ENCODE results near the gene MB21D2.
"Not testable (repeated sequence)": the region's sequence is repeated elsewhere in the genome, so short reads cannot be mapped to it uniquely, and the experiment has no call there.

MB21D2 gene

DNA sequence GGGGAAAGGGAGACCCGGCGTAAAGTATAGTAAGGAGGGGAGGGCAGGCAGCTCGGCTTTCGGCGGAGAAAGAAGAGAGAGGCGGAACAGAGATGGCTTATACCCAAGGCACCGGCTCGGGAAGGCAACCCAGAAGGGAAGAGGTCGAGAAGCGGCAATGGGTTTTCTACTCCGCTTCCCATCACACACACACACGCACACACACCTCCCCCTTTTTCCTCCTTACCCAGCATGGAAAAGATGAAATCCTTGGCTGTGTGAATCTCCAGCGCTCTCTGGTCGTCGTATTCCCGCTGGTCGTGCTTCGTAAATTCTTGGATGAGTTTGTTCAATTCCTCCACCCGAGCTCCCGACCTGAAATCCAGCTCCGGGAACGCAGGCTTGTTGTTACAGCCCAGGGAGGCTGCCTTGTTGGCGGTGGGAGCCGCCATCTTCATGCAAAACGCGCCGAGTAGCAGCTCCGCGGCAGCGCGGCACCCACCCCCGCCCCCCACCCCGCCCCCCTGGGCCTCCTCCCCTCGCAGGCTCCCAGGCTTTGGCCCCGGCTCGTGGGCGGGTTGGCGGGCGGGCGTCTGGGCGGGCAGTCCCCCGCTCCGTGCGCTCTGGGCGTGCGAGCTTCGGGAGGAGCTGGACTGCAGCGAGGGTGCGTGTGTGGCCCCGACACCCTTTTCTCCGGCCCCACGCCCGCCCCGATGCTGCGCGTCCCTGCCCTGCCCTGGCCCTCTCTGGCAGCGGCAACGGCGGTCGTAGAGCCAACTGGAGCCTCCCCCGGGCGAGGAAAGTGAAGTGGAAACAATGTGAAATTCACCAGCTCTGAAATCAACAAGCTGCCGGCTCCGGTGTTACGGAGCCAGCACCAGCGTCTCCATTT, at the start of gene MB21D2:
MB21D2 (minus strand) TSS at position 453 of the 871 bp plus-strand sequence; CDS start at position 437, 16 bp downstream.
- in situ Hi-C loops (cut with HindIII; ENCODE audit: low sequenced_read_pairs) = loop anchor here (5.0 kb wide), 1 partner anchor 105 kb away; no protein-coding TSS in a partner anchor

DNA sequence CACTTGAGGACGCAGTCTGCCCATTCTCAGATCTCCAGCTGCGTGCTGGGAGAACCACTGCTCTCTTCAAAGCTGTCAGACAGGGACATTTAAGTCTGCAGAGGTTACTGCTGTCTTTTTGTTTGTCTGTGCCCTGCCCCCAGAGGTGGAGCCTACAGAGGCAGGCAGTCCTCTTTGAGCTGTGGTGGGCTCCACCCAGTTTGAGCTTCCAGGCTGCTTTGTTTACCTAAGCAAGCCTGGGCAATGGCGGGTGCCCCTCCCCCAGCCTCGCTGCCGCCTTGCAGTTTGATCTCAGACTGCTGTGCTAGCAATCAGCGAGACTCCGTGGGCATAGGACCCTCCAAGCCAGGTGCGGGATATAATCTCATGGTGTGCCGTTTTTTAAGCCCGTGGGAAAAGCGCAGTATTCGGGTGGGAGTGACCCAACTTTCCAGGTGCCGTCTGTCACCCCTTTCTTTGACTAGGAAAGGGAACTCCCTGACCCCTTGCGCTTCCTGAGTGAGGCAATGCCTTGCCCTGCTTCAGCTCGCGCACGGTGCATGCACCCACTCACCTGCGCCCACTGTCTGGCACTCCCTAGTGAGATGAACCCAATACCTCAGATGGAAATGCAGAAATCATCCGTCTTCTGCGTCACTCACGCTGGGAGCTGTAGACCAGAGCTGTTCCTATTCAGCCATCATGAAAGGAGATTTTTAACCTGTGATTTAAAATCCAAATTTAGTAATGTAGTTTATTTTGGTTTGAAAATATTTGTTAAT, 47.5 kb upstream of the MB21D2 start:
- in situ Hi-C loops (cut with HindIII; ENCODE audit: low sequenced_read_pairs) = not testable (repeated sequence)

DNA sequence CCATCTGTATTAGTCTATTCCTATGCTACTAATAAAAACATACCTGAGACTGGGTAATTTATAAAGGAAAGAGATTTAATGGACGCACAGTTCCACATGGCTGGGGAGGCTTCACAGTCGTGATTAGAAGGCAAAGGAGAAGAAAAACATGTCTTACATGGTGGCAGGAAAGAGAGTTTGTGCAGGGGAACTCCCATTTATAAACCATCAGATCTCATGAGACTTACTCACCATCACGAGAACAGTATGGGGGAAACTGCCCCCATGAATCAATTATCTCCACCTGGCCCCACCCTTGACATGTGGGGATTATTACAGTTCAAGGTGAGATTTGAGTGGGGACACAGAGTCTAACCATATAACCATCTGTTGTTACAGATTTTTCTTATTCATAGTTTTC, 42.1 kb upstream of the MB21D2 start:
- in situ Hi-C loops (cut with HindIII; ENCODE audit: low sequenced_read_pairs) = loop anchor here (10.0 kb wide), 1 partner anchor 65 kb away; no protein-coding TSS in a partner anchor

DNA sequence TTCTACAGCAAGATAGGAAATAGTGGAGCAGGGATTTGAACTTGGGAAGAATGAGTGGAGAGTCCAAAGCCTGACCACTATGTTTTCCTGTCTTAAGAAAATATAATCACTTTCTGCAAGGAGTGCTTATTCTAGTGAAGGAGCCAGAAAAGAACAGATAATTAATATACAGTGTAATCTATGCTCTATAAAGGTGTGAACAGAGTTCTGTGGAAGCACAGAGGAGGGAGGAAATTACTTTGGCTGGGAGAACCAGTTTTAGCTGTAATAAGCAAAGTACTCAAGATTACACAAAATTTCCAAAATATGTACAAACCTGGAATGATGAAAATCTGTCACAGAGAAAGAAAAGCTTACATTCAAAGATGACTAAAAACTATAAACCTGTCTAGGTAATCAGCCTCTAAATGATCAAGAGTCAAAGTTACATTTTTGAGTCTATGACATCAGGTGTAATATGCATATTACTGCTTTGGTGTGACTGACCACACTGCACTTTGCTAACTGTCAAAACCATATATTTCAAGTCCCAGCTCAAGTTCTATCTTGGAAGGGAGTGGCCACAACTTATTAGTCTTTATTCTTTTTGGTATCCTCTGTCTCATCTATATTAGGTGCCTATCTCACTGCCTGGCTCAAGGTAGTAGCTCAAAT, 40.7 kb upstream of the MB21D2 start:
- in situ Hi-C loops (cut with HindIII; ENCODE audit: low sequenced_read_pairs) = loop anchor here (10.0 kb wide), 1 partner anchor 66 kb away; no protein-coding TSS in a partner anchor

GRCh38 chr3:192957441-192958021, 39.9 kb upstream of the MB21D2 start:
- in situ Hi-C loops (cut with HindIII; ENCODE audit: low sequenced_read_pairs) = loop anchor here (10.0 kb wide), 1 partner anchor 67 kb away; no protein-coding TSS in a partner anchor

- in situ Hi-C loops (cut with HindIII; ENCODE audit: low sequenced_read_pairs) = loop anchor here (10.0 kb wide), 1 partner anchor 71 kb away; no protein-coding TSS in a partner anchor
These were observed 36.3 kb upstream of the MB21D2 start for GRCh38 chr3:192953926-192954325.

GRCh38 chr3:192947421-192947820, 29.8 kb upstream of the MB21D2 start:
- in situ Hi-C loops (cut with HindIII; ENCODE audit: low sequenced_read_pairs) = no loop called here

GRCh38 chr3:192943393-192943792, 25.7 kb upstream of the MB21D2 start:
- in situ Hi-C loops (cut with HindIII; ENCODE audit: low sequenced_read_pairs) = no loop called here

- in situ Hi-C loops (cut with HindIII; ENCODE audit: low sequenced_read_pairs) = no loop called here
These were observed 25.0 kb upstream of the MB21D2 start for GRCh38 chr3:192942625-192943024.

DNA sequence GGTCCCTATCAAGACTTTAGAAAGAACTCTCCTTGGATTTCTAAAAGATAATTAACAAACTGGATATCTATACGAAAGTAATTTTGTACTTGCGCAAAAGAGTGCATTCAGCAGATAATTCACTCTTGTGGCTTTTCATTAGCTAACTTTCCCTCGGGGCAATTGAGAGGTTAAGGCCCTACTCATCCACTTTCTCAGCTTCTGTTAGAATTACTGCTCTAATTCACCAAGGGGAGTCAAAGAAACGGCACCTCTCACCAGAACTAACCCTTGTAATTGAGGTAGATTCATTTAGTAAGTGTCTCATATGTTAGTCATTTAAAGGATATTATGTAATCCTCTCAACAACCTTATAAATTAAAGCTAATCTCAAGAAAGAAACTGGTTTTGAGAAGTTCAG, 22.5 kb upstream of the MB21D2 start:
- in situ Hi-C loops (cut with HindIII; ENCODE audit: low sequenced_read_pairs) = no loop called here

GRCh38 chr3:192935441-192935840, 17.8 kb upstream of the MB21D2 start:
- in situ Hi-C loops (cut with HindIII; ENCODE audit: low sequenced_read_pairs) = no loop called here

- in situ Hi-C loops (cut with HindIII; ENCODE audit: low sequenced_read_pairs) = no loop called here
These were observed 16.3 kb upstream of the MB21D2 start for GRCh38 chr3:192933779-192934460.

- in situ Hi-C loops (cut with HindIII; ENCODE audit: low sequenced_read_pairs) = no loop called here
These were observed 15.6 kb upstream of the MB21D2 start for GRCh38 chr3:192933259-192933658.

DNA sequence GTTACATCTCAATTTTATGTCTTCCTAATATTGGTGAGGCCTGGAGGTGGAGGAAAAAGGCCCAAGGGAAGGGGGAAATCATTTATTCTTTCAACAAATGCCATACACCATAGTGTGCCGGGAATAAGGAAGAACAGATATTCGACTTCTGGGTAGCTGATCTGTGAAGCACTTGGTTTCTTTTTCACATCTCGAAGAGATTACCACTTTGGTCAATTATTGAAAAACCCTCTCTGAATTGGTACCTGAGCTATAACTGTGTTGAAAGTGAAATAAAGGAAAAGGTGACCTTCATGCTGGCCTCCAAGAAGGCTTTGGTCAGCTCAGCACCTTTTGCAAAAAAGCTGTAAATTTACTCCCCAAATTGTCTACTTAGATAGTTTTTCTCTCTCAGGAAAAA, 14.2 kb upstream of the MB21D2 start:
- in situ Hi-C loops (cut with HindIII; ENCODE audit: low sequenced_read_pairs) = no loop called here

DNA sequence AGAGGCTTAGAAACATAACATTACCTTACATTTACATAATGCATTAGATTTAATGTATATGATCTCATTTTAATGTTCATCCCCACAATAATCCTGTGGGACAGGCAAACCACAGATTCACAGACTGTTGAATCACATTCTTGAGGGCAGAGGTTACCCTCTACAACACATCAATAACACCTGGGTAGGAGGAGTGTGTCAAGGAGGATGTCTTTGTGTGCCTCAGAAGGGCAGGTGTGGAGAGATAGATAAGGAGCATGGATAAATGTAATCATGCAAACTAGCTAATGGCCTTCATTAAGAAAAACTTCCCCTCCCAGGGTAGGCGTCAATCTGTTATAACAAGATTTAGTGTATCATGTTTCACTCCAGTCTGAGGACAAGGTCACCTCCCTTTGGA, 12.9 kb upstream of the MB21D2 start:
- in situ Hi-C loops (cut with HindIII; ENCODE audit: low sequenced_read_pairs) = no loop called here

DNA sequence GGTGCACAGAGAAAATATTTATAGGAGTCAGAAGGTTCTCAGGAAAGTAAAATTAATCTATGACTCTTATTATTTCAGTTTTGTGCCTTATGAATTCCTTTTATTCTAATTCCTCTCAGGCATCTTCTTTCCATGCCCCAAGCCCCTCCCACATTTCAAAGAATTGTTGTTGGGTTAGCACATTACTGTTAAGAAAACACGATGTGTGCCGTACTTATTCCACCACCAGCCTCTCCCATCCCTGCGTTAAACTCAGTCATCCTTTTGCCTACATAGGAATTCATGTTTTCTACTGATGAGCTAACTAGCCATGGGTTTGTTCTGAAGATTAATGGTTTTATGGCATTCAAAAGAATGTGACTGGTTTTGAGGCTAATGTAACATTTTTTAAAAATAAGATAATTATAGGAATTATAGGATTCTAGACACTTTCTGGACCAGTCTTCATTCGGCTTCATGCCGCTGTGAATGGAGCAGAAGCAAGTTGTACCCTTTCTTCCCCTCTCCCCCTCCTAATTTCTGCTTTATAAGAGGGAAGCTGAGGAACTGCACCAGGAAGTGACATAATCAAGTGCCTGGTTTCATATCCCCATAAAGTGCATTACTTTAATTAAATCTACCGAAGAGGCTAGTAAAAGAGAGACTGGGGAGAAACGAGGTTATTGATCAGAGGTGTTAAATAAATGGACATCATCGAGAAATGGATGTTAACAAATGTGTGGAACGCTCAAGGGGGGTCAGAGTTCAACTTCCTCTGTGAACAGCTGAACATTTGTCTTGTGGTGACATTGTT, 12.3 kb upstream of the MB21D2 start:
- in situ Hi-C loops (cut with HindIII; ENCODE audit: low sequenced_read_pairs) = no loop called here

- in situ Hi-C loops (cut with HindIII; ENCODE audit: low sequenced_read_pairs) = no loop called here
These were observed 11.5 kb upstream of the MB21D2 start for GRCh38 chr3:192929146-192929545.

DNA sequence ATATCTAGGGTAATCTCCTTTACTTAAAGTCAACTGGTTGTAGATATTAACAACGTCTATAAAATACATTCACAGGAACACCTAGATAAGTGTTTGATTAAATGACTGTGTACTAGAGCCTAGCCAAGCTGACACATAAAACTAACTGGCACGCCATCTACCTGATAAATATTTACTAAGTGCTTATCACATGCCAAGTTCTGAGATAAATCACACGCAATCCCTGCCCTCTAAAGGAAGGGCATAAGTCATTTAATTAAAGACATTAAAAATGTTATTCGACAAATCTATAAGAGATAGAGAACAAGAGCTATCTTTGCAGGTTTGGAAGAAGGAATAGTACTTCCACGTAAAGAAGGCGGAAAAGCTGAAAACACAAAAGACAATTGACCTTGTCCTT, 11.1 kb upstream of the MB21D2 start:
- in situ Hi-C loops (cut with HindIII; ENCODE audit: low sequenced_read_pairs) = no loop called here

GRCh38 chr3:192928016-192928415, 10.4 kb upstream of the MB21D2 start:
- in situ Hi-C loops (cut with HindIII; ENCODE audit: low sequenced_read_pairs) = no loop called here

All from endothelial cell of hepatic sinusoid (primary cell).